Measurements from ENCODE around the gene EXOC1. TPM values are rescaled to one million over a fixed set of nuclear protein-coding genes. Genes with fewer than 3 reads are reported as not detected.

EXOC1 gene
- total and polyA plus RNA-seq, 10 of the 15 experiments (the other 5 are each of a cell fraction or from before 2014, with no cell fraction given), result 11.8 to 36.6 (median 21.1) TPM

DNA sequence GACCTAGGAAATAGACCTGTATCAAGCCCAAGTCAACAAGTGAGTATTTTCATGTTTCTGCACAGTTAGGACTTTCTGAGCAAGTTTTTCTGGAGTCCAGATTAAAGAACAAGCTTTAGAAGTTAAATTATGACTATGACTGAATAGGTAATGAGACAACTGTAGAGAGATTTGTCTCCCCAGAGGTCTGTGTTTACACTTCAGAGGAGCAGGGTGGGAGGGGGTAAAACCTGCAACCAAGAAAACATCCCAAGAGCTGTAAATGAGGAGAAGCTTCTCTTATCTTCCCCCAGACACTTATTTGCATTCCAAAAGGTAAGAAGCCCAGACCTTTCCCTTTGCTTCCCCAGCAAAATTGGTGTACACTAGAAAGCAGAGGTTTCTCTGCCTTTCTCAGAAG, 73.2 kb downstream of the EXOC1 start:
- in situ Hi-C loops (cut with MboI), result no loop called here

DNA sequence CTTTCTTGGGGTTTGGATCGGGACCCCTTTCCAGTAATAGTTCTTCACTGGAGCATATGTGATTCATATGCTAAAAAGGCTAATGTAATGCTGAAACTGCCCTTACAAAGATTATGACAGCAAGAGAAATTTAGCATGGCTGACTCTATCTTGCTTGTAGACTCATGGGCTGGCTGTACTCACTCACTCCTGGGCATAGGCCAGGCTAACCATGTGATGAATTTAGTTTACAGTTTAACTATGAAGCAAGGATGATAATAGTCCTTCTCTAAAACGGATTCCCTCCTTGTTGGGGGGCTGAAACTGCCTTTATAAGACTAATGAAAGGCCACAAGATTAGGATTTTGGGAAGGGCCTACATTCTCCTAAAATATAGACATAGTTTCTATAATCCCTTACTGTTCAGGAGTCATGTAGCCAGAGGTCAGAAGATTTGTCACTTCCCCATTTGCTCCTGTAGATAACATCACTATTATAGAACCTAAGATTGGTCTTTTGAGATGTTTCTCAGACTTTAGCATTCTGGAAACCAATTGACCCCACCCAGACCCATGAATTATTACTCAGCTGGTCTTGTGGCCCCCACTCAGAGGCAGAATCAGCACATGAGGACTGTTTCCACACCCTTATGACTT, 74.5 kb downstream of the EXOC1 start:
- WGBS (ENCODE audit: insufficient coverage, insufficient replicate concordance, low lambda C conversion rate, missing lambda C conversion rate), result 65% methylated on average over 2 of the region's 2 CpGs
- intact Hi-C loops (cut with micrococcal nuclease; ENCODE audit: unreplicated experiment) (no loop called here), in situ Hi-C loops (cut with MboI) (no loop called here)
- Histone ChIP-seq H3K4me3 (no peak overlapping the region), H3K4me2 (ENCODE audit: control insufficient read depth, insufficient read depth) (no peak overlapping the region), H3K79me2 (ENCODE audit: control insufficient read depth, insufficient read depth, low read length) (no peaks in the 10 kb centered on the region), H2AFZ (ENCODE audit: control insufficient read depth, low read depth, low read length) (no peak overlapping the region), H3K27me3 (replicated peaks in 1 of 2; ENCODE audit: control insufficient read depth in 2 of 2, insufficient read depth in 2 of 2, low read length in 1 of 2) (no peaks in the 10 kb centered on the region; a peak in 1 of 4 replicates), H3K4me1 (ENCODE audit: control insufficient read depth, insufficient read depth, low read length) (no peaks in the 10 kb centered on the region), H3K9me3 (replicated peaks; ENCODE audit: control insufficient read depth, insufficient read depth, low read length) (no peaks in the 10 kb centered on the region), H3K27ac (ENCODE audit: control insufficient read depth, insufficient read depth) (no peak overlapping the region), H4K20me1 (ENCODE audit: control insufficient read depth, insufficient read depth) (no peaks in the 10 kb centered on the region), H3K9ac (ENCODE audit: control insufficient read depth, insufficient read depth, low read length) (no peak overlapping the region), H3K36me3 (ENCODE audit: control insufficient read depth in 2 of 2, insufficient read depth in 2 of 2, low read length in 1 of 2) (no peaks in the 10 kb centered on the region)
- RAD21 ChIA-PET (ENCODE audit: unreplicated experiment), result no interaction called here
- no peak for DNase-seq (ENCODE audit: low read depth, low spot score)
- TF ChIP-seq RCOR1 (conservative IDR thresholded peaks at IDR 0.05; ENCODE audit: low read depth, low read length) (no peak), TCF7 (IDR thresholded peaks at IDR 0.05; ENCODE audit: borderline replicate concordance) (no peak), SUZ12 (IDR thresholded peaks at IDR 0.05; ENCODE audit: unreplicated experiment) (no peak), RAD21 (IDR thresholded peaks at IDR 0.05; ENCODE audit: insufficient read depth, low read depth, low read length) (no peak), SIN3A (IDR thresholded peaks at IDR 0.05; ENCODE audit: low read depth, low read length) (no peak), MEF2A (IDR thresholded peaks at IDR 0.05; ENCODE audit: insufficient read depth, low read depth, low read length) (no peak), POU2F2 (IDR thresholded peaks at IDR 0.05; ENCODE audit: borderline replicate concordance, low read depth, low read length) (no peak), MTA2 (IDR thresholded peaks at IDR 0.05; ENCODE audit: low read depth) (no peak), IRF4 (IDR thresholded peaks at IDR 0.05; ENCODE audit: low read depth, low read length) (no peak), CEBPB (IDR thresholded peaks at IDR 0.05; ENCODE audit: borderline replicate concordance in 1 of 2, low read depth in 2 of 2, low read length in 2 of 2) (no peak)
- TF ChIP-seq, protein P1, sequence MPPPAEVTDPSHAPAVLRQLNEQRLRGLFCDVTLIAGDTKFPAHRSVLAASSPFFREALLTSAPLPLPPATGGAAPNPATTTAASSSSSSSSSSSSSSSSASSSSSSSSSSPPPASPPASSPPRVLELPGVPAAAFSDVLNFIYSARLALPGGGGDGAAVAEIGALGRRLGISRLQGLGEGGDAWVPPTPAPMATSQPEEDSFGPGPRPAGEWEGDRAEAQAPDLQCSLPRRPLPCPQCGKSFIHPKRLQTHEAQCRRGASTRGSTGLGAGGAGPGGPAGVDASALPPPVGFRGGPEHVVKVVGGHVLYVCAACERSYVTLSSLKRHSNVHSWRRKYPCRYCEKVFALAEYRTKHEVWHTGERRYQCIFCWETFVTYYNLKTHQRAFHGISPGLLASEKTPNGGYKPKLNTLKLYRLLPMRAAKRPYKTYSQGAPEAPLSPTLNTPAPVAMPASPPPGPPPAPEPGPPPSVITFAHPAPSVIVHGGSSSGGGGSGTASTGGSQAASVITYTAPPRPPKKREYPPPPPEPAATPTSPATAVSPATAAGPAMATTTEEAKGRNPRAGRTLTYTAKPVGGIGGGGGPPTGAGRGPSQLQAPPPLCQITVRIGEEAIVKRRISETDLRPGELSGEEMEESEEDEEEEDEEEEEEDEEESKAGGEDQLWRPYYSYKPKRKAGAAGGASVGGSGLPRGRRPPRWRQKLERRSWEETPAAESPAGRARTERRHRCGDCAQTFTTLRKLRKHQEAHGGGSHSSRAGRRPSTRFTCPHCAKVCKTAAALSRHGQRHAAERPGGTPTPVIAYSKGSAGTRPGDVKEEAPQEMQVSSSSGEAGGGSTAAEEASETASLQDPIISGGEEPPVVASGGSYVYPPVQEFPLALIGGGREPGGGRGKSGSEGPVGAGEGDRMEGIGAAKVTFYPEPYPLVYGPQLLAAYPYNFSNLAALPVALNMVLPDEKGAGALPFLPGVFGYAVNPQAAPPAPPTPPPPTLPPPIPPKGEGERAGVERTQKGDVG (CRISPR knock-in tag; IDR thresholded peaks at IDR 0.05), result no peak
- POLR2A ChIA-PET, result no interaction called here
- no TSS peak for BruUV-seq (replicated peaks)
- no peak for FAIRE-seq
- no peak for ATAC-seq
- SMC1A ChIA-PET (ENCODE audit: uncharacterized antibody, unreplicated experiment), result no interaction called here
- CTCF ChIA-PET, result no interaction called here

More for the DNA sequence above, 73.2 kb downstream of the EXOC1 start:
- TF ChIP-seq TCF3 (IDR thresholded peaks at IDR 0.05; ENCODE audit: borderline replicate concordance, insufficient read depth, low read depth, low read length) (no peak), BCL11A (IDR thresholded peaks at IDR 0.05; ENCODE audit: low read depth, low read length) (no peak), RFX5 (IDR thresholded peaks at IDR 0.05; ENCODE audit: low read depth, low read length) (no peak), HDAC6 (IDR thresholded peaks at IDR 0.05; ENCODE audit: unreplicated experiment) (no peak), CEBPB (IDR thresholded peaks at IDR 0.05; ENCODE audit: borderline replicate concordance in 1 of 2, low read depth in 2 of 2, low read length in 2 of 2) (no peak), CBFB (IDR thresholded peaks at IDR 0.05; ENCODE audit: low read depth) (no peak)
- H4K20me1 ChIP-seq (ENCODE audit: control insufficient read depth, insufficient read depth), result no peaks in the 10 kb centered on the region
- no peaks in the 10 kb centered on the region for H3K9me3 ChIP-seq (replicated peaks; ENCODE audit: control insufficient read depth, insufficient read depth, low read length)
- FAIRE-seq, result no peak
- no peak for ATAC-seq
- no peak overlapping the region for H3K4me2 ChIP-seq (ENCODE audit: control insufficient read depth, insufficient read depth)
- DNase-seq (ENCODE audit: low read depth, low spot score), result no peak
- no peak overlapping the region for H3K9ac ChIP-seq (ENCODE audit: control insufficient read depth, insufficient read depth, low read length)
- H3K36me3 ChIP-seq (ENCODE audit: control insufficient read depth in 2 of 2, insufficient read depth in 2 of 2, low read length in 1 of 2), result no peaks in the 10 kb centered on the region
- no TSS peak for BruUV-seq (replicated peaks)
- no peaks in the 10 kb centered on the region; a peak in 1 of 4 replicates for H3K27me3 ChIP-seq (replicated peaks in 1 of 2; ENCODE audit: control insufficient read depth in 2 of 2, insufficient read depth in 2 of 2, low read length in 1 of 2)
- no peaks in the 10 kb centered on the region for H3K79me2 ChIP-seq (ENCODE audit: control insufficient read depth, insufficient read depth, low read length)
- H3K27ac ChIP-seq (ENCODE audit: control insufficient read depth, insufficient read depth), result no peak overlapping the region
- H3K4me1 ChIP-seq (ENCODE audit: control insufficient read depth, insufficient read depth, low read length), result no peaks in the 10 kb centered on the region
- SMC1A ChIA-PET (ENCODE audit: uncharacterized antibody, unreplicated experiment), result no interaction called here
- H3K4me3 ChIP-seq, result no peak overlapping the region
- RAD21 ChIA-PET (ENCODE audit: unreplicated experiment), result no interaction called here
- POLR2A ChIA-PET, result no interaction called here
- CTCF ChIA-PET, result no interaction called here
- intact Hi-C loops (cut with micrococcal nuclease; ENCODE audit: unreplicated experiment), result no loop called here
- no peak overlapping the region for H2AFZ ChIP-seq (ENCODE audit: control insufficient read depth, low read depth, low read length)

All from GM12878 (cell line).